ENCODE data around the gene CCDC71.

DNA sequence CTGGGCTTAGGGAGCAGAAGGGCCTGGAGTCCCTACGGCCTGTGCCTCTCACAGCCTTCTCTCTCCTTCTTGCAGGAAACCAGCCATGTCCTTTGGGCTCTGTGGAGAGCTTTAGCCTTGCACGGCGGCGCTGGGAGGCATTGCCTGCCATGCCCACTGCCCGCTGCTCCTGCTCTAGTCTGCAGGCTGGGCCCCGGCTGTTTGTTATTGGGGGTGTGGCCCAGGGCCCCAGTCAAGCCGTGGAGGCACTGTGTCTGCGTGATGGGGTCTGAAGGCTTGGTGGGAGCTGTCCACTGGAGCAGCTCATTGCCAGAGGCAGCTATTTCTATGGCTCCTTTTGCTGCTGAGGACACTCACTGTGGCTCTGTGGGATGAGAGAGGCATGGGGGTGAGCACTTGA, 9.4 kb upstream of the CCDC71 start:
- TF ChIP-seq EZH2 (IDR thresholded peaks at IDR 0.05; ENCODE audit: insufficient read depth, poor library complexity, severe bottlenecking) (no peak), EZH2phosphoT487 (IDR thresholded peaks at IDR 0.05; ENCODE audit: insufficient read depth, low read depth) (no peak)

Measured in GM23248 (cell line).